Small intestine (tissue), 7 donors: Measurements from ENCODE around the gene MSANTD3. TPM values are rescaled to one million over a fixed set of nuclear protein-coding genes. Genes with fewer than 3 reads are reported as not detected.
"Not testable (repeated sequence)": the region's sequence is repeated elsewhere in the genome, so short reads cannot be mapped to it uniquely, and the experiment has no call there.

Experiments used
- DNase-seq, 2 donors: peaks; one replicate each; pipeline versions ENCODE4 v3.0.0 to v3.0.0-alpha.2; 2013
- FAIRE-seq: peaks from 2 replicates; lab custom pipeline; 2012; peaks lifted over from hg19 to GRCh38; lab: Jason Lieb, UNC
- H3K27ac ChIP-seq, 3 donors: one replicate each; pipeline ENCODE4 v1.5.1; 2013; ENCODE audit warnings: low read length in 2 of 3, mild to moderate bottlenecking in 2 of 3, control low read depth in 1 of 3, inconsistent platforms in 1 of 3, low read depth in 1 of 3, moderate library complexity in 1 of 3
- H3K27me3 ChIP-seq, 3 donors: one replicate each; pipeline ENCODE4 v1.6.1; 2013; ENCODE audit warnings: low read length in 3 of 3, inconsistent platforms in 1 of 3; ENCODE audit not compliant: control insufficient read depth in 3 of 3, insufficient read depth in 3 of 3
- H3K36me3 ChIP-seq, 3 donors: one replicate each; pipeline ENCODE4 v1.6.1; 2013; ENCODE audit warnings: low read length in 3 of 3, inconsistent platforms in 1 of 3, low read depth in 1 of 3, mild to moderate bottlenecking in 1 of 3, moderate library complexity in 1 of 3; ENCODE audit not compliant: control insufficient read depth in 3 of 3, insufficient read depth in 2 of 3
- H3K4me1 ChIP-seq, 3 donors: one replicate each; pipeline ENCODE4 v1.6.1; 2013; ENCODE audit warnings: low read length in 2 of 3, inconsistent platforms in 1 of 3, low read depth in 1 of 3, mild to moderate bottlenecking in 1 of 3, moderate library complexity in 1 of 3; ENCODE audit not compliant: control insufficient read depth in 3 of 3, insufficient read depth in 2 of 3
- H3K4me3 ChIP-seq, 3 donors: one replicate each; pipeline ENCODE4 v1.5.1; 2013; ENCODE audit warnings: low read length in 3 of 3, control low read depth in 1 of 3, inconsistent platforms in 1 of 3, low read depth in 1 of 3, mild to moderate bottlenecking in 1 of 3, moderate library complexity in 1 of 3
- H3K9me3 ChIP-seq, 2 donors: one replicate each; pipeline ENCODE4 v1.6.1; 2013; ENCODE audit warnings: low read depth in 1 of 2, low read length in 1 of 2; ENCODE audit not compliant: control insufficient read depth in 2 of 2, insufficient read depth in 1 of 2
- WGBS, 3 donors: extraction: QIAGEN DNeasy Blood & Tissue Kit; methylation state at CpG; one replicate each; pipeline ENCODE4 v1.1.7; 2013; 5-methylcytosine and 5-hydroxymethylcytosine counted together
- polyA plus RNA-seq, 4 donors: library from polyadenylated mRNA; stranded (reverse) in 3 of 4; unstranded in 1 of 4; fragments of 200-250 nt in 3 of 4; fragments of 120-200 nt in 1 of 4; gene quantifications; one replicate each; pipeline versions ENCODE4 v1.2.1 to v1.2.3, GENCODE V29; 2013
- donor health status: healthy with polysubstance abuse.
- donor health status: control.
- donor health status: control.
- donor health status: Bipolar disorder and iron deficiency.
- donor health status: healthy.

MSANTD3 gene
- polyA plus RNA-seq, 4 donors = 6.5 to 11.3 (median 8.7) TPM

GRCh38 chr9:100436571-100436970, 9.6 kb downstream of the MSANTD3 start:
- H3K4me1 ChIP-seq = peaks cover 0 to 2% (median 0%) of the 10 kb centered on the region in 3 donors
- 81 to 97% (median 95%) methylated on average over 7 of the region's 7 CpGs for WGBS, 3 donors
- DNase-seq = no peak
- H3K4me3 ChIP-seq = no peak overlapping the region
- H3K36me3 ChIP-seq = peaks cover 0 to 2% (median 0%) of the 10 kb centered on the region in 3 donors
- H3K27me3 ChIP-seq = no peaks in the 10 kb centered on the region
- H3K27ac ChIP-seq = no peak overlapping the region
- FAIRE-seq = no peak
- peaks cover 0 to 2% of the 10 kb centered on the region in 2 donors for H3K9me3 ChIP-seq

GRCh38 chr9:100437860-100438805, 11.2 kb downstream of the MSANTD3 start:
- H3K27me3 ChIP-seq = no peaks in the 10 kb centered on the region
- FAIRE-seq (no peak), DNase-seq (peak; percentile 74 to 75)
- H3K4me1 ChIP-seq = peaks cover 0 to 2% (median 0%) of the 10 kb centered on the region in 3 donors
- WGBS, 3 donors = 76 to 79% (median 77%) methylated on average over 1 of the region's 1 CpG
- no peak overlapping the region for H3K27ac ChIP-seq
- H3K9me3 ChIP-seq = peaks cover 0 to 2% of the 10 kb centered on the region in 2 donors
- H3K36me3 ChIP-seq = peaks cover 0 to 9% (median 2%) of the 10 kb centered on the region in 3 donors
- H3K4me3 ChIP-seq = no peak overlapping the region

GRCh38 chr9:100440071-100440470, 13.1 kb downstream of the MSANTD3 start:
- WGBS, 3 donors = 92 to 96% (median 92%) methylated on average over 3 of the region's 3 CpGs
- H3K27me3 ChIP-seq = no peaks in the 10 kb centered on the region
- FAIRE-seq = no peak
- no peak overlapping the region for H3K4me3 ChIP-seq
- peaks cover 0 to 2% (median 0%) of the 10 kb centered on the region in 3 donors for H3K4me1 ChIP-seq
- peaks cover 0 to 9% (median 2%) of the 10 kb centered on the region in 3 donors for H3K36me3 ChIP-seq
- peaks cover 0 to 2% of the 10 kb centered on the region in 2 donors for H3K9me3 ChIP-seq
- H3K27ac ChIP-seq = no peak overlapping the region
- DNase-seq = peak in 1 of 2 donors; percentile 20

GRCh38 chr9:100440487-100440886, 13.5 kb downstream of the MSANTD3 start:
- H3K9me3 ChIP-seq, DNase-seq, H3K4me3 ChIP-seq, FAIRE-seq, H3K27me3 ChIP-seq, H3K27ac ChIP-seq, H3K4me1 ChIP-seq, H3K36me3 ChIP-seq: not testable (repeated sequence)
- 84 to 90% (median 87%) methylated on average over 5 of the region's 5 CpGs for WGBS, 3 donors

GRCh38 chr9:100441911-100442361, 15.0 kb downstream of the MSANTD3 start:
- H3K27me3 ChIP-seq = no peaks in the 10 kb centered on the region
- peaks cover 0 to 7% (median 2%) of the 10 kb centered on the region in 3 donors for H3K36me3 ChIP-seq
- no peak overlapping the region for H3K27ac ChIP-seq
- no peak overlapping the region for H3K4me3 ChIP-seq
- 84 to 96% (median 93%) methylated on average over 19 of the region's 19 CpGs for WGBS, 3 donors
- FAIRE-seq (no peak), DNase-seq (no peak)
- no peaks in the 10 kb centered on the region for H3K9me3 ChIP-seq
- peaks cover 0 to 2% (median 0%) of the 10 kb centered on the region in 3 donors for H3K4me1 ChIP-seq

- Histone ChIP-seq H3K4me1 (peaks cover 0 to 2% (median 0%) of the 10 kb centered on the region in 3 donors), H3K9me3 (no peaks in the 10 kb centered on the region), H3K4me3 (no peak overlapping the region), H3K27ac (no peak overlapping the region), H3K36me3 (peaks cover 0 to 7% (median 2%) of the 10 kb centered on the region in 3 donors), H3K27me3 (no peaks in the 10 kb centered on the region)
- FAIRE-seq (no peak), DNase-seq (no peak)
- 58 to 75% (median 60%) methylated on average over 4 of the region's 4 CpGs for WGBS, 3 donors
Observed at GRCh38 chr9:100443781-100444768, 17.1 kb downstream of the MSANTD3 start.

- no peaks in the 10 kb centered on the region for H3K9me3 ChIP-seq
- no peak for FAIRE-seq
- no peak overlapping the region for H3K27ac ChIP-seq
- no peaks in the 10 kb centered on the region for H3K4me1 ChIP-seq
- peaks cover 0 to 7% (median 2%) of the 10 kb centered on the region in 3 donors for H3K36me3 ChIP-seq
- no peaks in the 10 kb centered on the region for H3K27me3 ChIP-seq
- WGBS, 3 donors = 46 to 93% (median 69%) methylated on average over 1 of the region's 1 CpG
- no peak for DNase-seq
- H3K4me3 ChIP-seq = no peak overlapping the region
Observed at GRCh38 chr9:100445161-100445902, 18.4 kb downstream of the MSANTD3 start.
